GM23248 (cell line): Measurements from ENCODE around the gene PTX4. TPM values are rescaled to one million over a fixed set of nuclear protein-coding genes. Genes with fewer than 3 reads are reported as not detected.

Experiments used
- DNase-seq: peaks from one replicate; pipeline ENCODE4 v3.0.0-alpha.2; 2015
- H2AFZ ChIP-seq: fragments of 200-600 bp; sonication (generic); 2 replicates; pipeline ENCODE4 v1.6.1; 2016; ENCODE audit warnings: antibody characterized with exemption
- H3F3A ChIP-seq: fragments of 200-600 bp; sonication (generic); 2 replicates; pipeline ENCODE4 v1.6.1; 2016; ENCODE audit warnings: mild to moderate bottlenecking, antibody characterized with exemption, mixed run types; ENCODE audit not compliant: insufficient read depth
- H3K27ac ChIP-seq: fragments of 200-600 bp; sonication (generic); 2 replicates; pipeline ENCODE4 v1.5.1; 2016; ENCODE audit warnings: mild to moderate bottlenecking
- H3K27me3 ChIP-seq: fragments of 200-600 bp; sonication (generic); replicated peaks from 2 replicates; pipeline ENCODE4 v1.6.1; 2016; ENCODE audit warnings: mild to moderate bottlenecking; ENCODE audit not compliant: insufficient read depth
- H3K36me3 ChIP-seq: fragments of 200-600 bp; sonication (generic); 2 replicates; pipeline ENCODE4 v1.6.1; 2016; ENCODE audit warnings: low read depth, mild to moderate bottlenecking
- H3K4me1 ChIP-seq: fragments of 200-600 bp; sonication (generic); 2 replicates; pipeline ENCODE4 v1.6.1; 2016; ENCODE audit warnings: mild to moderate bottlenecking; ENCODE audit not compliant: insufficient read depth
- H3K4me2 ChIP-seq: fragments of 200-600 bp; sonication (generic); one replicate; pipeline ENCODE4 v1.6.1; 2016; ENCODE audit warnings: mild to moderate bottlenecking; ENCODE audit not compliant: unreplicated experiment
- H3K4me3 ChIP-seq: fragments of 200-600 bp; sonication (generic); 2 replicates; pipeline ENCODE4 v1.5.1; 2016; ENCODE audit warnings: mild to moderate bottlenecking
- H3K79me2 ChIP-seq: fragments of 200-600 bp; sonication (generic); 2 replicates; pipeline ENCODE4 v1.6.1; 2016; ENCODE audit warnings: mild to moderate bottlenecking; ENCODE audit not compliant: insufficient read depth
- H3K9ac ChIP-seq: fragments of 200-600 bp; sonication (generic); 2 replicates; pipeline ENCODE4 v1.6.1; 2016; ENCODE audit warnings: mild to moderate bottlenecking
- H3K9me2 ChIP-seq: fragments of 200-600 bp; sonication (generic); 2 replicates; pipeline ENCODE4 v1.6.1; 2016; ENCODE audit warnings: mixed run types, mild to moderate bottlenecking, moderate library complexity; ENCODE audit not compliant: insufficient read depth
- H3K9me3 ChIP-seq: fragments of 200-600 bp; sonication (generic); one replicate; pipeline ENCODE4 v1.6.1; 2017; ENCODE audit warnings: low read depth
- H4K20me1 ChIP-seq: fragments of 200-600 bp; sonication (generic); 2 replicates; pipeline ENCODE4 v1.6.0; 2016; ENCODE audit not compliant: insufficient read depth
- EZH2 ChIP-seq: fragments of 200-600 bp; sonication (generic); IDR thresholded peaks from 2 replicates; pipeline ENCODE4 v1.6.1; 2018; ENCODE audit warnings: antibody characterized with exemption, mild to moderate bottlenecking; ENCODE audit not compliant: insufficient read depth, poor library complexity, severe bottlenecking
- EZH2phosphoT487 ChIP-seq: fragments of 200-600 bp; sonication (generic); IDR thresholded peaks from 2 replicates; pipeline ENCODE4 v1.6.1; 2018; ENCODE audit warnings: antibody characterized with exemption, moderate library complexity, mild to moderate bottlenecking, low read depth; ENCODE audit not compliant: insufficient read depth
- WGBS, 2 experiments: methylation state at CpG; one replicate each; pipeline ENCODE4 v1.1.6; 2015 to 2017; ENCODE audit warnings: low lambda C conversion rate in 2 of 2, low coverage in 1 of 2; ENCODE audit errors: missing lambda C conversion rate in 2 of 2; 5-methylcytosine and 5-hydroxymethylcytosine counted together
- in situ Hi-C: fragments of 300-500 bp; cut with MboI; formaldehyde crosslinking; loops from 2 replicates; pipeline ENCODE4 v1.15.0; 2020
- polyA plus RNA-seq: library from polyadenylated mRNA; unstranded; fragments of >200 nt; fragmentation: Nextera tagmentation; extraction: Ambion mirVana; gene quantifications from 2 replicates; pipeline ENCODE4 v1.2.1, GENCODE V29; 2016
- total RNA-seq: library from RNA; depleted of rRNA; stranded (reverse); fragments of >200 nt; shearing (Covaris generic); gene quantifications from 2 replicates; pipeline ENCODE4 v1.2.3, GENCODE V29; 2014

PTX4 gene
- total and polyA plus RNA-seq, 2 experiments from 2014 or later = not detected

DNA sequence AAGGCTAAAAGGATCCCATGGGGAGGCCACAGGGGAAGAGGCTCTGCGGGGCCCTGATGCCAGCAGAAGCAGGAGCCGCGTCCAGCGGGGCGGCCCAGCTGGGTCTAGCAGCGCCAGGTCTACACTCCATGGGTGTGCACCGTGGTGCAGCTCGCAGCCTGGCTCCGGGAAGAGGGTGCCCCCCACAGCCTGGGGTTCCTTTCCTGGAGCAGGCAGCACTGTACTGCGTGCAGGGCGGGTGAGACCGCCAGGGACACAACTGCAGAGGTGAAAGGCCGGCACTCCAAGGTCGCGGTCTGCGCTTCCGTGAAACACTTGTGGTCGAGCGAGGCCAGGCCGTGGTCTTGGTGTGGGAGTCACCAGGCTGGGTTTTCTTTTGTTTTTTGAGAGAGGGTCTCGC, 37.9 kb downstream of the PTX4 start:
- Histone ChIP-seq H3K9me3 (no peaks in the 10 kb centered on the region), H3K27me3 (no peaks in the 10 kb centered on the region), H3K4me2 (no peak overlapping the region), H3F3A (no peaks in the 10 kb centered on the region), H3K9ac (no peak overlapping the region), H3K4me1 (no peaks in the 10 kb centered on the region), H3K9me2 (no peaks in the 10 kb centered on the region), H2AFZ (no peak overlapping the region), H3K79me2 (no peaks in the 10 kb centered on the region), H4K20me1 (no peaks in the 10 kb centered on the region), H3K27ac (no peak overlapping the region), H3K36me3 (no peaks in the 10 kb centered on the region), H3K4me3 (no peak overlapping the region)
- WGBS, 2 experiments = 98 to 99% methylated on average over 21 of the region's 21 CpGs
- no peak for TF ChIP-seq EZH2phosphoT487
- DNase-seq = no peak
- in situ Hi-C loops = no loop called here

GRCh38 chr16:1450218-1450617, 38.5 kb downstream of the PTX4 start:
- 91% methylated on average over 10 to 29 of the region's 29 CpGs for WGBS, 2 experiments
- Histone ChIP-seq H3K27ac (no peak overlapping the region), H3K27me3 (no peaks in the 10 kb centered on the region), H3K9ac (no peak overlapping the region), H3K4me1 (no peaks in the 10 kb centered on the region), H3K4me2 (no peak overlapping the region), H3F3A (no peaks in the 10 kb centered on the region), H3K9me2 (no peaks in the 10 kb centered on the region), H3K4me3 (no peak overlapping the region), H4K20me1 (no peaks in the 10 kb centered on the region), H3K36me3 (no peaks in the 10 kb centered on the region), H2AFZ (no peak overlapping the region), H3K9me3 (no peaks in the 10 kb centered on the region), H3K79me2 (no peaks in the 10 kb centered on the region)
- DNase-seq = no peak
- TF ChIP-seq EZH2 (no peak), EZH2phosphoT487 (no peak)
- in situ Hi-C loops = no loop called here

- Histone ChIP-seq H3K9me3 (no peaks in the 10 kb centered on the region), H3K27me3 (no peaks in the 10 kb centered on the region), H3K79me2 (no peaks in the 10 kb centered on the region), H2AFZ (no peak overlapping the region), H3K36me3 (no peaks in the 10 kb centered on the region), H3K27ac (no peak overlapping the region), H3K9ac (no peak overlapping the region), H3K9me2 (no peaks in the 10 kb centered on the region), H3K4me1 (no peaks in the 10 kb centered on the region), H3K4me2 (no peak overlapping the region), H3F3A (no peaks in the 10 kb centered on the region), H4K20me1 (no peaks in the 10 kb centered on the region), H3K4me3 (no peak overlapping the region)
- TF ChIP-seq EZH2 (no peak), EZH2phosphoT487 (no peak)
- in situ Hi-C loops = no loop called here
- WGBS, 2 experiments = 96 to 98% methylated on average over 25 of the region's 25 CpGs
- DNase-seq = no peak
Measured at GRCh38 chr16:1449201-1449788, 39.4 kb downstream of the PTX4 start.

- H3K27me3 ChIP-seq = no peaks in the 10 kb centered on the region
- H3K27ac ChIP-seq = no peak overlapping the region
- TF ChIP-seq EZH2 (no peak), EZH2phosphoT487 (no peak)
- no peaks in the 10 kb centered on the region for H3K36me3 ChIP-seq
- H2AFZ ChIP-seq = no peak overlapping the region
- H3K9ac ChIP-seq = no peak overlapping the region
- in situ Hi-C loops = no loop called here
- no peaks in the 10 kb centered on the region for H3K79me2 ChIP-seq
- H3K9me2 ChIP-seq = no peaks in the 10 kb centered on the region
- no peak overlapping the region for H3K4me3 ChIP-seq
- no peaks in the 10 kb centered on the region for H4K20me1 ChIP-seq
- no peaks in the 10 kb centered on the region for H3K4me1 ChIP-seq
- WGBS, 2 experiments = 95 to 98% methylated on average over 19 to 30 of the region's 30 CpGs
- no peak overlapping the region for H3K4me2 ChIP-seq
- H3F3A ChIP-seq = no peaks in the 10 kb centered on the region
- no peaks in the 10 kb centered on the region for H3K9me3 ChIP-seq
- DNase-seq = no peak
Measured at GRCh38 chr16:1448536-1449116, 40.1 kb downstream of the PTX4 start.
